NCI-H2081 (cell line): ENCODE measurements around the gene WDR86.

Experiments
- DNase-seq, 2 experiments: peaks; one replicate each; lab custom pipeline; 2025; lab: John Stamatoyannopoulos, UW

Gene WDR86, protein sequence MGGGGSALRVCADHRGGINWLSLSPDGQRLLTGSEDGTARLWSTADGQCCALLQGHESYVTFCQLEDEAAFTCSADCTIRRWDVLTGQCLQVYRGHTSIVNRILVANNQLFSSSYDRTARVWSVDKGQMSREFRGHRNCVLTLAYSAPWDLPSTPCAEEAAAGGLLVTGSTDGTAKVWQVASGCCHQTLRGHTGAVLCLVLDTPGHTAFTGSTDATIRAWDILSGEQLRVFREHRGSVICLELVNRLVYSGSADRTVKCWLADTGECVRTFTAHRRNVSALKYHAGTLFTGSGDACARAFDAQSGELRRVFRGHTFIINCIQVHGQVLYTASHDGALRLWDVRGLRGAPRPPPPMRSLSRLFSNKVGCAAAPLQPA

DNA sequence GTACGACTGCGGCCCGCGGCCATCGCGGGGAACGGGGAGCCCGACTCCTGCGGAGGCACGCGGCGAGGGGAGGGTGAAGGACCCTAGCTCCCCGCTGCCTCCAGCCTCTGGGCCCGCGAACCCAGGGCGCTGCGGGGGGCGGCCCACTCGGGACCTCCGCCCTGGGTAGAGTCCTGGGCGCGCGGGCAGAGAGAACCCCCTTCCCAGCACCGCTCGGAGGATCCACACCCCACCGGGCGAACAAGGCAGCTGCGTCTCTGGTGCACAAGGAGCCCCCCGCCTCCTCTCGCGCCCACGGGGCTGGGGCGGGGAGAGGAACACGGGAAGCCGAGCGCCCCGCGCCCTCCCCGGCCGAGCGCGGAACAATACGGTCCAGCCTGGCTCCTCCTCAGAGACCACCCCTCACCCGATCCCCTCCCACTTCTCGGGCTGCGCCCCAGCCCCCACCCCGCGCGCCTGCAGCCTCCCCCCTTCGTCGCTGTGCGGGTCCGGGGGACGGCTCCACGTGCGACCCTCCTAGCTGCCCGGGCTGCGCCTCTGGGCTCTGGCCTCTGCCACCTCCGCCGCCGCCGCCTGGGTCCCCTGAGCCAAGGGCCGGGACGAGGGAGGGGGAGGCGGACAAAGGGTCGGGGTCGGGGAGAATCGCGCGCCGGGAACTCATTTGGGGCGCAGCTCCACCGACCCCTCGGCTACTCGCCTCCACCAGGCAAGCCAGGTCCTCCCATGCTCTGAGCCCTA lies at the start of gene WDR86:
TSS of gene WDR86 (minus strand) at position 372 of the 738 bp plus-strand sequence. CDS start 449 bp downstream, outside the sequence.
- no peak for DNase-seq

GRCh38 chr7:151457534-151457933 lies 47.7 kb upstream of the WDR86 start:
- no peak for DNase-seq

DNA sequence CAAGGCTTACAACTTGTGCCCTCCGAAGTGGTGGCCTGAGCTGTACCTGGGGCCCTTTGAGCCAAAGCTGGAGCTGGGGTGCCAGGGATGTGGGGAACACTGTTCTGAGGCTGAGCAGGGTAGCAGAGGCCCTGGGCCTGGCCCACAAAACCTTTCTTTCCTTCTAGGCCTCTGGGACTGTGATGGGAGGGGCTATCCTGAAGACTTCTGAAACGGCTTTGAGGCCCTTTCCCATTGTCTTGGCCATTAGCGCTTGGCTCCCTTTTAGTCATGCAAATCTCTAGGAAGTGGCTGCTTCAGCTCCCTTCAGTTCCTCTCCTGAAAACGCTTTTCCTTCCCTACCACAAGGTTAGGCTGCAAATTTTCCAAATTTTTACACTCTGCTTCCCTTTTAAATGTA lies 46.9 kb upstream of the WDR86 start:
- DNase-seq = no peak

DNA sequence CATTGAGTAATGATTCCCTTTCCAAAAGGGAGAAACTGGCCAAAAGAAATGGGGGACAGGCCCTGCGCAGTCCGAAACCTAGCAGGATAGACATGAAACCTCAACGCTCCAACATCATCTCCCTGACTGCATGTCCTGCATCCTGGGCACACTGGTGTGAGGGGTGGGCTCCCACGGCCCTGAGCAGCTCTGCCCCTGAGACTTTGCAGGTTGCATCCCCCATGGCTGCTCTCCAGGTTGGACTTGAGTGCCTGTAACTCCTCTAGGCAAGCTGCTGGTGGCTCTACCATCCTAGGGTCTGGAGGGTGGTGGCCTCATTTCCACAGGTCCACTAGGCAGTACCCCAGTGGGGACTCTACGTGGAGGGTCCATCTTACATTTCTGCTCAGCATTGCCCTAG lies 46.4 kb upstream of the WDR86 start:
- no peak for DNase-seq

- DNase-seq = no peak
Observed at GRCh38 chr7:151455690-151456089, 45.9 kb upstream of the WDR86 start.

- DNase-seq = no peak
Observed at GRCh38 chr7:151454932-151455530, 45.2 kb upstream of the WDR86 start.

DNA sequence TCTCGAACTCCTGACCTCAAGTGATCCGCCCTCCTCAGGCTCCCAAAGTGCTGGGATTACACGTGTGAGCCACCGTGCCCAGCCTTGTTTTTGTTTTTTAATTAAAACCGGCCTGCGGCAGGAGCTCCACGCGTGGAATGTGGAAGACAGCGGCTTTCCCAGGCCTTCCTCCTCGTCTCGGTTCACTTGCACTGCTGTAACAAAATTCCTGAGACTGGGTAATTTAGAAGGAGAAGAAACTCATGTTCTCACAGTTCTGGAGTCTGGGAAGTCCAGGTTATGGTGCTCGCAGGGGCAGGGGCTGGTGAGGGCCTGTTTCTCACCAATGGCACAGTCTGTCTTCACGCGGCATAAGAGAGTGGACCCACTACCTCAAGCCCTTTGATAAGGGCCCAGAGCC lies 44.5 kb upstream of the WDR86 start:
- DNase-seq = no peak

- DNase-seq = no peak
Observed at GRCh38 chr7:151453326-151453791, 43.5 kb upstream of the WDR86 start.

DNA sequence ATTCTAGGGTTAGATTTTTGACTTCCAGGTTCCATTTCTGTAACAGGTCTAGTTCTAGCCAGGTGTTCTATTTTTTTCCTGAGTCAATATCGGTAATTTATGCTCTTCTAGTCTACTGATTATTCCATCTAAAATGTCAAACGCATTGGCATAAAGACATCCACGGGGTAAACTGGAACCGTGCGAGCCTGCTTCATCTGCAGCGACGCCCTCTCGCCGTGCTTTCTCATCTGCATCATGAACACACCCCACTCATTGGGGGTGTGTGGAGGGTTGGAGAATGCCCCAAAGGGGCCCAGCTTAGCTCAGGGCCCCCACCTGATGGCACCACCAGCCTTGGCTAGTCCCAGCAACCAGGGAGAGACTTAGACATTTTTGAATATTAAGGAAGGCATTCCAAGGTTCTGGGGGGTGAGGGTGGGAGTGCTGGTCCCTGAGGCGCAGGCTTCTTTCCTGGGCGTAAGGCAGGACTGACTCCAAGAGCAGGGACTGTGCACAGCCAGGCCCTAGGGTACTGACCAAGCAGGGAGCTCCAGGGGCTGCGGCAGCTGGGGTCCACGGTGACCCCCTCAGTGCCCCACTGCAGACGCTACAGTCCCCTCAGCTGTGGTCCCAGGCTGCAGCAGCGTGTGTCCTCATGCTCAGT lies 43.0 kb upstream of the WDR86 start:
- DNase-seq = no peak

DNA sequence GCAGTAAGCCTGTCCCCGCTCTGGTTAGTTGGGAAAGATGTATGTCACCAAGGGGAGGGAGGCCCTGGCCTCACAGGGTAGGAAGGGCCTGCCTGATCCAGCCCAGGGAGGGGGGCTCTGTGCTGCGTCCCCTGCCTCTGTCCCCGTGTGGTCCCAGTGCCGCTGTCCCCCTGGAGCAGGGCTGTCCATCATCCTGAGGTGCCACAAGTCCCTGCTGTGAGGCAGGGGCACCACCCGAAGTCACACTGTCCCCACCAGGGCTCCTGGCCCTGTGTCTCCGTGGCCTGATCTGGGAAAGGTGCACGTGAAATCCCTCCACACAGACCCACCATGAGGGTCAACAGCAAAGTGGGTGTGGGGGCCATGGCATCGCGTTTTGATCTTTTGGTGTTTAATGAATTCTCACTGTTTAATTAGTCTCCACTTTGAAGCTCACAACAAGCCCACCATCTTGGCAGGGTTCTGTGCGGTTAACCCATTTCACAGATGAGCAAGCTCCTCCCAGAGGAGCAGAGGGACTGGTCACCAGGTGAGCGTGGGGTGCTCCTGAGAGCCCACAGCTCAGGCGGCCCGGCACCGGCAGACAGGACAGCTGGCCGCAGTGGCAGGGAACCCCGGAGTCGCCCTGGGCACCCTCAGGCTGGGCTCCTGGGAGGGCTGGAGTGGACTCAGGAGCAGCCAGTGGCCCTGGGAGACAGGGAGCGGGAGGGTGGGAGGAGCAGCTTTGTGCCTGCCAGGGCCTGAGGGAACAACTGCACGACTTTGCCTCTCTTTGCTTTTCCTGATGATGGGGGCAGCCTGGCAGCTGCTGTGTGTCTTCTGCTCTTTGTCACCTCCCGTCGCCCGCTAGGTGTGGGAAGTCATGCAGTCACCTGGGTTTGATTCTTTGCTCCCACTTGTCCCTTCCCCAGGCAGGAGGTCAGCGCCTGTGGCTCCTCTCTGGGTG lies 42.1 kb upstream of the WDR86 start:
- DNase-seq = peak in 1 of 2 experiments; percentile 12

- DNase-seq = no peak
Observed at GRCh38 chr7:151451156-151451555, 41.3 kb upstream of the WDR86 start.

DNA sequence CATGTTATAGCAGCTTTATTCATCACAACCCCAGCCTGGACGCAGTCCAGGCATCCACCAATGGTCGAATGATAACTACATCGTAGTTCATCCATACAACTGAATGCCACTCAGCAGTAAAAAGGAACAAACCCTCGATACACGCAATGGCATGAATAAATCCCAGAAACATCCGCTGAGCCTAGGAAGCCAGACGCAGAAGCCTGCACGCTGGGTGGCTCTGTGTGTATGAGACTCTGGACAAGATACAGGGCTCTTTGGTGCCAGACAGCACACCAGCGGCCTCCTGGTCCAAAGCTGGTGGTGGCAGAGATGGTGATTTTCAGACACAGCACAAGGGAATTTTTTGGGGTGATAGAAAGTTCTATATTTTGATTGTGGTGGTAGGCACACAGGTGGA lies 40.2 kb upstream of the WDR86 start:
- DNase-seq = no peak

GRCh38 chr7:151448261-151449252 lies 38.7 kb upstream of the WDR86 start:
- peak; percentile 37 to 40 for DNase-seq

DNA sequence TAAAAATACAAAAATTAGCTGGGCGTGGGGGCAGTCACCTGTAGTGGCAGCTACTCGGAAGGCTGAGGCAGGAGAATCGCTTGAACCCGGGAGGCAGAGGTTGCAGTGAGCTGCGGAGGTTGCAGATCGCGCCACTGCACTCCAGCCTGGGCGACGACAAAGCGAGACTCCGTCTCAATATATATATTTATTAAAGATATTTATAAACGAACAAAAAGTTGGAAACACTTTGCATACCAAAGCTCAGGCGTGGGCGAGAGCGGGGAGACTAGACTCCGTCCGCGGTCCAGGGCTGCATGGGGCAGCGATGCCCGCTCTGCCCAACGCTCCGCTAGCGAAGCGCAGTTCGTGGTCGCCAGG lies 38.0 kb upstream of the WDR86 start:
- DNase-seq = no peak

DNA sequence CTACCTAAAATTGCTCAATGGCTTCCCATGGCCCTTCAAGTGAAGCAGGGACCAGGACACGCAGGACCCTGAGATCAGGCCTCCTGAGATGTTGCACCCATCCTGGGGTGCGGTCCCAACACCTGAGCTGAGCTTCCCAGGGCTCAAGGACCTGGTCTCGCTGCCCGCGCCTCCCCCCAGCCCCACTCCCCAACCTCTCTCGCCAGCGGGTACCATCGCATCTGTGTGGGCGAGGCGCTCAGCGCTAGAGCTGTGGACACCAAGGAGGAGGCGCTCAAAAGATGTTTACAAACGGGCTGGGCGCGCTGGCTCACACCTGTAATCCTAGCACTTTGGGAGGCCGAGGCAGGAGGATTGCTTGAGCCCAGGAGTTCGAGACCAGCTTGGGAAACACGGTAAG lies 37.5 kb upstream of the WDR86 start:
- no peak for DNase-seq

GRCh38 chr7:151446412-151446811 lies 36.6 kb upstream of the WDR86 start:
- DNase-seq = no peak

- DNase-seq = no peak
Observed at GRCh38 chr7:151444632-151445031, 34.8 kb upstream of the WDR86 start.

DNA sequence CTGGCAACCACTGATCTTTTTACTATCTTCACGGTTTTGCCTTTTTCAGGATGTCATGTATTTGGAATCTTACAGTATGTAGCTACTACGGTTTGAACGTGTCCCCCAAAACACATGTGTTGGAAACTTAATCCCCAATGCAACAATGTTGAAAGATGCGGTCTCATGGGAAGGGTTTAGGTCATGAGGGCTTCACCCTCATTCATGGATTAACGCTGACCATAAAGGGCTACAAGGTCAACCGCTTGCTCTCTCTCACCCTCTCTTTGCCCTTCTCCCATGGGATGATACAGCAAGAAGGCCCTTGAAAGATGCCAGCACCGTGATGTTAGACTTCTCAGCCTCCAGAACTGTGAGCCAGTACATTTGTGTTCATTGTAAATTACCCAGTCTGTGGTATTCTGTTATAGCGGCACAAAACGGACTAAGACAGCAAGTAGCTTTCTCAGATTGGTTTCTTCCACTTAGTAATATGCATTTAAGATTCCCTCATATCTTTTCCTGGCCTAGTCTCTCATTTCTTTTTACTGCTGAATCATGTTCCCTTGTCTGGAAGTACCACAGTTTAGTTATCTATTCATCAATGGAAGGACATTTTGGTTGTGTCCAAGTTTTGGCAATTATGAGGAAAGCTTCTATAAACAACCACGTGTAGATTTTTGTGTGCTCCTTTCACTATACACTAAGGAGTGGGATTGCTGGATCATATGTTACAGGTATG lies 33.1 kb upstream of the WDR86 start:
- no peak for DNase-seq

DNA sequence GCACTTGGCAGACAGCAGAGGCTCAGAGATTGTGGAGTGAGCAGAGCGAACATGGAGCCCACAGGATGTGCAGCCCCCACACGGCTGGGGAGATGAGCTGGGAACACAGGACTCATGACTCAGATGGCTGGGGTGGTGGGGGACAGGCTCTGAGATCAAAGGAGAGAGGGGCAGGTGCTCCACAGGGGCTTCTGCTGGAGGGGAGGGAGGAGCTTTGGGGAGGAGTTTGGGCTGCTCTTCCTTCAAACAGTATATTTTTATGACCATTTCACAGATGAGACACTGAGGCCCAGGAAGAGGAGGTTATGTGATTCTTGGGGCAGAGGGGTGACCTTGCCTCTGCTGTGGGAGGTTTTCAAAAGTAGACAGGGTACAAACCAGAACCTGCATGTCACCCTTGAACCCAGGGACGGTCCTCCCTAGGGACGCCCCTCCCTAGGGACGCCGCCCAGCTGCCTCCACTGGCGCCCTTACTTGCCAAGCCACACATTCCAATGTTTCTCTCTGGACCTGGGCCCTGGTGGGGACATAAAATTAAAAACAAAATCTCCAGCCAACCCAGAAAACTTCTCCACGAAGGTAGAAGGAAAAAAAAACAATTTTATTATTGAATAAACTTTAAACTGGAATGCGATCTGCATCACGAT lies 31.1 kb upstream of the WDR86 start:
- DNase-seq = no peak
